Stimulated activated CD8-positive, alpha-beta memory T cell treated with anti-CD3 and anti-CD28 coated beads, Interleukin-2, amount 100 ng/mL, for 1 hour (primary cell): ENCODE data around the gene LASP1.
"Not testable (repeated sequence)": the region's sequence is repeated elsewhere in the genome, so short reads cannot be mapped to it uniquely, and the experiment has no call there.

ENCODE experiments used
- DNase-seq, 2 donors: peaks; one replicate each; pipeline ENCODE4 v3.0.0-alpha.2; 2020; ENCODE audit warnings: low read depth in 2 of 2

Gene LASP1

DNA sequence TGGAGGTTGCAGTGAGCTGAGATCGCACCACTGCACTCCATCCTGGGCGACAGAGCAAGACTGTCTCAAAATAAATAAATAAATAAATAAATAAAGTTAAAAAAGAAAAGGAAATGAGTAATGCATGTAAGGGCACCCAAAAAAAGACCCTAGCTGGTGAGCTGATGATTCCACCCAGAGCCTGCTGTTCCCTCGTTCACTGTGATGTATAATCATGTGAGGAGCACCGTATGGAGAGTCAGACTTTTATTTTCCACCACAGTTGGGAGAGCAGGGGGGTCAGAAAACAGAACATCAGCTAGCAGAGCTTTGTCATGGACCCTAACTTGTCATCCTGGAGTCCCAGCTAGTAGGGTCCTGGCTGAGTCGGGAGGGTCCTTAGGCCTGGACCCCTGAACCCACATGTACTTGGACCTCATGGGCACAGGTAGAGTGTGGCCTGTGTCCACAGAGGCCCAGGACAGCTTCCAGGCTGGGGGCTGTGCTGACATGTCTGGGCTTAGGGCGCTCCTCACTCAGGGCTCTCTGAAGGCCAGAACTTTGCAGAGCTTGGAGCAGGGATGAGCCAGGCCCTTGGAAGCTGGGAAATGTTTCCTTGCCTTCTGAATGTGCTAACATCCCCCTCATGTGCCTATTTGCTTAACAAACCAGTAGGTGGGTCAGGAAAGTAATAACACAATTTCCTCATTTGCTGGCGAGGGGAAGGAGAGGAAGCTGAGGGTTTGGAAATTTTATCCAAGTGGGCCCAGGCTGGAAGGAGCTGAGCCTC is 36.8 kb downstream of the LASP1 start:
- no peak for DNase-seq

DNA sequence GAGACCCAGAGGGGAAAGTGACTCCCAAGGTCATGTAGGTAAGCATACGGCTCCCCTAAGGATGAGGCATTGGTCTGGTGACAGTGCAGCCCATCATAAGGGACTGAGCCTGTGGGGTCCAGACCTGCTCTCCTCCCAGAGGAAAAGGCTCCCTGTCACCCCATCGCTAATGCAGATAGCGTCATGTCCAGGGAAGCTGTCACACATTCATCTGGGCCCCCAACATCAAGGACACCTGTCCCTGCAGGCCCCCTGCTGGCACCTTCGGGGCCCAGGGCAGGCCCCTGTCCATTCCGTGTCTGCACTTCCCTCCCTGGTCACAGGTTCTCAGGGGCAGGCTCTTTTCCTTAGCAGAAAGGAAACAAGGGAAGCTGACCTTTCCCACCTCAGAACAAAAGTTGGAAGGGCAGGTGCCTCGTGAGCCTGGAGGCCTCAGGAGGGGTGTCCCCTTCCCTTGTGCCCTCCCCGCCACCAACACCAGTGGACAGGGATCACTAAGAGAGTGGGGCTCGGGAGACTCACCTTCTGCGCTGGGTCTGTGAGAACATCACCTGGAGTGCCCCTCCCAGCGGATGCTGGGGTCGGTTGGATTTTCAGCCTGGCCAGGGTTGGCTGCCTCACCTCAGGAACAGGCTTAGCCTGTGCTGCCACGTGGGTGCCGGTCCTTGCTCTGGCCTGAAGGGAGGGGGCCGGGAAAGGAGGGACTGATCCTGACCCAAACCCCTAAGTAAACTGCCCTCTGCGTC is 38.2 kb downstream of the LASP1 start:
- DNase-seq: no peak

DNA sequence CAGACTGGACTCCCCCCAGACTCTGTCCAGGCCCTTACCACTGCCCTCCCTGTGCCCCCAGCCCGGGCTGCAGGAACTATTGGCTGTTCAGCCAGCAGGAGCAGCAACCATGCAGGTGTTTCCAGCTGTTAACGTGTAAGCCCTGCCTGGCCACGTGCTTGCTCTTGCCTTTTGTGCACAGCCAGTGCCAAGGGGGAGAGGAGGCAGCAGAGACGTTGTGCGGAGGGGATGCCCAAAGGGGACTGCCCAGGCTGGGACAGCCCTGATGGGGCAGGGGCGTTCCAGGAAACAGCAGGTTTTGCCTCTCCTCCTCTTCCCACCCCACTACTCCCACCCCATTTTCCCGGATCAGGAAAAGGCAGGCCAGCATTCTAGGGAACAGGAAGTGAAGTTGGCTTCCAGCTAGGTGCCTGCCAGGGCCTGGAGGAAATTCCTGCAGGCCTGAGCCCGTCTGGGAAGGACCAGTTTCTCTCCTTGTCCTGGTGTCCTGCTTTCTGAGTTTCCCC is 38.9 kb downstream of the LASP1 start:
- DNase-seq: no peak

DNA sequence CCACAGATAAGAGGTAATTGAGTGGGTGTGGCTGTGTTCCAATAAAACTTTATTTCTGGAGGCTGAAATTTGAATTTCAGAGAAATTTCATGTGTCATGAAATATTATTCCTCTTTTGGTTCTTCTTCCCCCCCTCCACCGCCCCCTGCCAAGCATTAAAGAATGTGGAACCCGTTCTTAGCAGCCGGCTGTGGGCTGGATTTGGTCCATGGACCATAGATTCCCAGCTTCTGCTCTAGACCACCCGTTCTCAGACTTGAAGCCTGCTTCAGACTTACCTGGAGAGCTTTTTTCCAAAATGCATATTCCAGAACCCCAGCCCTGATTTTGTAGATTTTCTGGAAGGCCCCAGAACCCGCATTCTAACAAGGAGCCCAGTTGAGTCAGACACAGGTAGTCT is 40.5 kb downstream of the LASP1 start:
- no peak for DNase-seq

DNA sequence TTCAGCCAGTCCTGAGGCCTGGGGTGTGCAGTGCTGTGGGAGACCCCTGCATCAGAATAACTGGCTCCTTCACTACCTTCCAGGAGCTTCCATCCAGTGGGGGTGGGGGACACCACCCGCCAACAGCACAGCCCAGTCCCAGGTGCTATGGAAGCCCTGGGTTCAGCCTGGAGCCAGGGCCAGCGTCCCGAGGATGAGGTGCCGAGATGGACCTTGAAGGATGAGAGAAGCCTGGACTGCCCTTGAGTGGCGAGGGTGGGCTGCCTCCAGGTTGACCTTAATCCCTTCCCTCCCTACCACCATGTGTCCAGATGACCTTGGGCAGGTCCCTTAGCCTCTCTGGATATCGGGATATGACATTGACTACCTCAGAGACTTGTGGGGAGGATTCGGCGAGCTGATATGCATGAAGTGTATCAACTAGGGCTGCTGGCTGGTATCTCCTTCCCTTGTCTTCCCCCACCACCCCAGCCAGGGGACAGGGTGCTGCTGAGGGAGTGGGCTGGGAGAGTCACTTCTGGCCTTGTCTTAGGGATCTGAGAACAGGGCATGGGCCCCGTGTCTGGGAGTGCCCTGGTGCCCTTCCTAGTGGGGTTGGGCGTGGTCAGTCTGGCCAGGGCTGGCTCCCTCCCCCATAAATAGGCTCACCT is 41.3 kb downstream of the LASP1 start:
- DNase-seq: no peak

DNA sequence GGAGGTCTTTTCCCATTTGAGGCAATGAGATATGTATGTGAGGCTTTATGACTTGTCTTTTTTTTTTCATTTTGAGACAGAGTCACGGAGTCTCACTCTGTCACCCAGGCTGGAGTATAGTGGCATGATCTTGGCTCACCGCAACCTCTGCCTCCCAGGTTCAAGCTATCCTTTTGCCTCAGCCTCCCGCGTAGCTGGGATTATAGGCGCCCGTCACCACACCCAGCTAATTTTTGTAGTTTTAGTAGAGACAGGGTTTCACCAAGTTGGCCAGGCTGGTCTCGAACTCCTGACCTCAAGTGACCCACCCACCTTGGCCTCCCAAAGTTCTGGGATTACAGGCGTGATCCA is 41.8 kb downstream of the LASP1 start:
- not testable (repeated sequence) for DNase-seq

DNA sequence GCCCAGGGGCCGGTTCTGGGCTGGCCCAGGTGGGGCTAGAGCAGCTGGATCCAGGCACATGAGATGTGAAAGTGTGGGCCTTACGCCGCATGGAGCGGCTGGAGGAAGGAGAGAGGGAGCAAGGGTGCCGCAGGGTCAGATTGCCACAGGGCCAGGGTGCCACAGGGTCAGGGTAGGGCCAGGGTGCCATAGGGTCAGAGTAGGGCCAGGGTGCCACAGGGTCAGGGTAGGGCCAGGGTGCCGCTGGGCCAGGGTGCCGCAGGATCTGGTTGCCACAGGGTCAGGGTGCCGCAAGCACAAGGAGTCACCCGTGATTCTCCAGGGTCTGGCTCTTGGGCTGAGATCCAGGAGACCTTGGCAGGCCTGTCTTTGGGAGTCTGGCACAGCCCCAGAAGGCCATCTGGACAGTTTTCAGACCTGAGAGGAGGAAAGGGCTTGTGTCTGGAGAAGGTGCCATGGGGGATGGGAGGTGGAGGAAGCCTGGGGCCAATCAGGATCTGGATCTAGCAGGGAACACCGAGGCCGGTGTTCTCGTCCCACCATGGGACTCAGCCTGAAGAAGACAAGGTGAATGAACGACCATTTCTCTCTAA is 42.5 kb downstream of the LASP1 start:
- no peak for DNase-seq

DNA sequence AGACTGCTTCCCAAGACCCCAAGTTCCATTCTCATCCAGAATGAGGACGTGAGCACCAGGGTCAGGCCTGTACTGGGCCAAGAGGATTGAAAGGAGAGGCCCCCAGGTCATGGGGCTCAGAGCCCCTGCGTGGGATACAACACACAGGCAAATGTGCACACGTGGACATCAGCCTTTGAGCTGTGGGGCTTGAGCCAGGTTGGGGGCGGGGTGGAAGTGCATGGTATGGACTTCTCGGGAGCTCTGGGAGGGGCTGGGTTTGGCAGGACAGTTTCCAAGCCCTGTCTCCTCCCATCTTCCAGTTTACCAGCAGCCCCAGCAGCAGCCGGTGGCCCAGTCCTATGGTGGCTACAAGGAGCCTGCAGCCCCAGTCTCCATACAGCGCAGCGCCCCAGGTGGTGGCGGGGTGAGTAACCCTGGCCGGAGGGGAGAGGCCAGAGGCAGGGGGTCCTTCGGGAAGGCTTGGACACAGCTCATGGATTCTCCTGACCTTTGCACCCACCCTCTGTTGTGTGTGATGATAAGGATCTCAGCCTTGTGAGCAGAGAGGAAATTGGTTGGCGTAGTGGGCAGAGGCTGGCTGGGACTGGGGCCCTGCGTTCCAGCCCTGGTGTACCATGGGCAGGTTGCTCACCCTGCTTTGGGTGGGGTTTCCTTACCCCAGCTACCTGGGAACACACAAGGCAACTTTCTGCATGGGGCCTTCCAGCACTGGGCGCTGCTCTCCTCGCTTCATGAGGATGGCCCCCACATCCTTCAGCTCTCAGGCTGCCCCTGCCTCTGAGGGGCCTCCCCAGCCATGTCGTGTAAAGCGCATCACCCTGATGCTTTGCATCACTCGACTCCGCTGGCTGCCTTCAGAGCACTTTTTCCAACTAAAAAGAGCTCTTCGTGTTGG is 45.1 kb downstream of the LASP1 start:
- no peak for DNase-seq

DNA sequence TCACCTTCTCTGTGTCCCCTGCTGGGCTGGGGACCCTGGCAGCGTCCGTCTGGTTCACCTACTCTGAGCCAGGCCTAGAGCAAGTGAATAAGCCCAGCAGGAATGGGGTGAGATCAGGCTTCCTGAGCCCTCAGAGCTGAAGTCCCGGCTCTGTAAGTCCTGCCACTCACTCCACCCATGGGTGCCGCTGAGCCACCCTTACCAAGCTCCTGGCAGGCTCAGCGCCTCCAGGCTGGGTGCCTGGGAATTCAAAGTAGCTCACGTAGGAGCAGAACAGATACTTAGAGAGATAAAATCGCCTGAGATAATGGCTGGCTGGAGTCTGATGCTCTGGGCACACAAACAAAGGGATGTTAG is 45.8 kb downstream of the LASP1 start:
- no peak for DNase-seq

DNA sequence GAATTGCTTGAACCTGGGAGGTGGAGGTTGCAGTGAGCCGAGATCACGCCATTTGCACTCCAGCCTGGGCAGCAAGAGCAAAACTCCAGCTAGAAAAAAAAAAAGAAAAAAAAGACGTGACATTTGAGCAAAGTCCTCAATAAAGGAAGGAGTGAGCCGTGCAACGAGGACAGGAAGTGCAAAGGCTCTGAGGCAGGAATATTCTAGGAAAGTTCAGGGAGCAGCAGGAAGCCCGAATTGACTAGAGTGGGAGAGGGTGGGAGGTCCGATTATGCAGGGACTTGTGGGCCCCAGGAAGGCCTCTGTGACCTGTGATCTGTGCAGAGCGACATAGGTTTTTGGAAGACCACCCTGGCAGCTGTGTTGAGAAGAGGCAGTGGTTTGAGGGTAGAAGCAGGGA is 46.9 kb downstream of the LASP1 start:
- no peak for DNase-seq

DNA sequence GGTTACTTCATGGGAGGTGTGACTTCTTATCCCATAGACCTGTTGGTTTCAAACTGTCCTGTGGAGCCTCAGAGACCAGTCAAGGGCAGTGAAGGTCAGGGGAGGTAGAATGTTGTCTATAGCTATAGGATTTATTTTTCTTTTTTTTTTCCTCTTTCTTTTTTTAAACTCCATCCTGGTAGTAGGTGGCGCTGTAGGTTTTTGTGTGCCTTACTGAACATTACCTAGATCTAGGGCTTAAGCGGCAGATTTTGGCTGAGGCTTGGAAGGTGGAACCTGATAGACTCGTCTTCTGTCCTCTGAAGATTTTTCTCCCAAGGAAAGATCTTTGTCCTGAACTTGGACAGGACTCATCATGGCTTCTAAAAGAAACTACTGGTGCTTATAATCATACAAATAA is 47.4 kb downstream of the LASP1 start:
- DNase-seq: no peak

DNA sequence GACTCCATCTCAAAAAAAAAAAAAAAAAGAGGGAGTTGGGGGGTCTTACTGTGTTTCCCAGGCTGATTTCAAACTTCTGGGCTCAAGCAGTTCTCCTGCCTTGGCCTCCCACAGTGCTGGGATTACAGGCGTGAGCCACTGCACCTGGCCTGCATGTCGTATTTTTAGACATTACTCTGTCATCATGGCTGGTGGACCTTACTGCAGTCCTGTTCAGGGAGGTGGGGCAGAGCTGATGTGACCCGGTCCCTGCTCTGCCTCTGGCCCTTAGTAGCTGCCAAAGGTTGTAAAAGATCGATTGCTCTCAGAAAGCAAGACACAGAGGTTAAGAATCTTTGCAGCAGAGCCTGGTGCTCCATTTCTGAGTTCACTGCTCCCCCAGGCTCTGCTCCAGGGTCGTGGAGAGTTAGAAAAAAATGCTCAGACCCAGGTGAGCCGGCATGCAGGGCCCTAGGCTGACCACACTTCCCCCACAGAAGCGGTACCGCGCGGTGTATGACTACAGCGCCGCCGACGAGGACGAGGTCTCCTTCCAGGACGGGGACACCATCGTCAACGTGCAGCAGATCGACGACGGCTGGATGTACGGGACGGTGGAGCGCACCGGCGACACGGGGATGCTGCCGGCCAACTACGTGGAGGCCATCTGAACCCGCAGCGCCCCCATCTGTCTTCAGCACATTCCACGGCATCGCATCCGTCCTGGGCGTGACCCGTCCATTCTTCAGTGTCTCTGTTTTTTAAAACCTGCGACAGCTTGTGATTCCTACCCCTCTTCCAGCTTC is 48.5 kb downstream of the LASP1 start:
- DNase-seq: no peak

DNA sequence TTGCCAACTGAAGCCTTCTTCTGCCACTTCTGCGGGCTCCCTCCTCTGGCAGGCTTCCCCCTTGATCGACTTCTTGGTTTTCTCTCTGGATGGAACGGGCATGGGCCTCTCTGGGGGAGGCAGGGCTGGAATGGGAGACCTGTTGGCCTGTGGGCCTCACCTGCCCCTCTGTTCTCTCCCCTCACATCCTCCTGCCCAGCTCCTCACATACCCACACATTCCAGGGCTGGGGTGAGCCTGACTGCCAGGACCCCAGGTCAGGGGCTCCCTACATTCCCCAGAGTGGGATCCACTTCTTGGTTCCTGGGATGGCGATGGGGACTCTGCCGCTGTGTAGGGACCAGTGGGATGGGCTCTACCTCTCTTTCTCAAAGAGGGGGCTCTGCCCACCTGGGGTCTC is 49.1 kb downstream of the LASP1 start:
- DNase-seq: no peak

DNA sequence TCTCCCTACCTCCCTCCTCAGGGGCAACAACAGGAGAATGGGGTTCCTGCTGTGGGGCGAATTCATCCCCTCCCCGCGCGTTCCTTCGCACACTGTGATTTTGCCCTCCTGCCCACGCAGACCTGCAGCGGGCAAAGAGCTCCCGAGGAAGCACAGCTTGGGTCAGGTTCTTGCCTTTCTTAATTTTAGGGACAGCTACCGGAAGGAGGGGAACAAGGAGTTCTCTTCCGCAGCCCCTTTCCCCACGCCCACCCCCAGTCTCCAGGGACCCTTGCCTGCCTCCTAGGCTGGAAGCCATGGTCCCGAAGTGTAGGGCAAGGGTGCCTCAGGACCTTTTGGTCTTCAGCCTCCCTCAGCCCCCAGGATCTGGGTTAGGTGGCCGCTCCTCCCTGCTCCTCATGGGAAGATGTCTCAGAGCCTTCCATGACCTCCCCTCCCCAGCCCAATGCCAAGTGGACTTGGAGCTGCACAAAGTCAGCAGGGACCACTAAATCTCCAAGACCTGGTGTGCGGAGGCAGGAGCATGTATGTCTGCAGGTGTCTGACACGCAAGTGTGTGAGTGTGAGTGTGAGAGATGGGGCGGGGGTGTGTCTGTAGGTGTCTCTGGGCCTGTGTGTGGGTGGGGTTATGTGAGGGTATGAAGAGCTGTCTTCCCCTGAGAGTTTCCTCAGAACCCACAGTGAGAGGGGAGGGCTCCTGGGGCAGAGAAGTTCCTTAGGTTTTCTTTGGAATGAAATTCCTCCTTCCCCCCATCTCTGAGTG is 49.6 kb downstream of the LASP1 start:
- no peak for DNase-seq

DNA sequence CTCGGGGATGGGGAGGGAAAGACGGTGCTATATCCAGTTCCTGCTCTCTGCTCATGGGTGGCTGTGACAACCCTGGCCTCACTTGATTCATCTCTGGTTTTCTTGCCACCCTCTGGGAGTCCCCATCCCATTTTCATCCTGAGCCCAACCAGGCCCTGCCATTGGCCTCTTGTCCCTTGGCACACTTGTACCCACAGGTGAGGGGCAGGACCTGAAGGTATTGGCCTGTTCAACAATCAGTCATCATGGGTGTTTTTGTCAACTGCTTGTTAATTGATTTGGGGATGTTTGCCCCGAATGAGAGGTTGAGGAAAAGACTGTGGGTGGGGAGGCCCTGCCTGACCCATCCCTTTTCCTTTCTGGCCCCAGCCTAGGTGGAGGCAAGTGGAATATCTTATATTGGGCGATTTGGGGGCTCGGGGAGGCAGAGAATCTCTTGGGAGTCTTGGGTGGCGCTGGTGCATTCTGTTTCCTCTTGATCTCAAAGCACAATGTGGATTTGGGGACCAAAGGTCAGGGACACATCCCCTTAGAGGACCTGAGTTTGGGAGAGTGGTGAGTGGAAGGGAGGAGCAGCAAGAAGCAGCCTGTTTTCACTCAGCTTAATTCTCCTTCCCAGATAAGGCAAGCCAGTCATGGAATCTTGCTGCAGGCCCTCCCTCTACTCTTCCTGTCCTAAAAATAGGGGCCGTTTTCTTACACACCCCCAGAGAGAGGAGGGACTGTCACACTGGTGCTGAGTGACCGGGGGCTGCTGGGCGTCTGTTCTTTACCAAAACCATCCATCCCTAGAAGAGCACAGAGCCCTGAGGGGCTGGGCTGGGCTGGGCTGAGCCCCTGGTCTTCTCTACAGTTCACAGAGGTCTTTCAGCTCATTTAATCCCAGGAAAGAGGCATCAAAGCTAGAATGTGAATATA is 50.8 kb downstream of the LASP1 start:
- no peak for DNase-seq

DNA sequence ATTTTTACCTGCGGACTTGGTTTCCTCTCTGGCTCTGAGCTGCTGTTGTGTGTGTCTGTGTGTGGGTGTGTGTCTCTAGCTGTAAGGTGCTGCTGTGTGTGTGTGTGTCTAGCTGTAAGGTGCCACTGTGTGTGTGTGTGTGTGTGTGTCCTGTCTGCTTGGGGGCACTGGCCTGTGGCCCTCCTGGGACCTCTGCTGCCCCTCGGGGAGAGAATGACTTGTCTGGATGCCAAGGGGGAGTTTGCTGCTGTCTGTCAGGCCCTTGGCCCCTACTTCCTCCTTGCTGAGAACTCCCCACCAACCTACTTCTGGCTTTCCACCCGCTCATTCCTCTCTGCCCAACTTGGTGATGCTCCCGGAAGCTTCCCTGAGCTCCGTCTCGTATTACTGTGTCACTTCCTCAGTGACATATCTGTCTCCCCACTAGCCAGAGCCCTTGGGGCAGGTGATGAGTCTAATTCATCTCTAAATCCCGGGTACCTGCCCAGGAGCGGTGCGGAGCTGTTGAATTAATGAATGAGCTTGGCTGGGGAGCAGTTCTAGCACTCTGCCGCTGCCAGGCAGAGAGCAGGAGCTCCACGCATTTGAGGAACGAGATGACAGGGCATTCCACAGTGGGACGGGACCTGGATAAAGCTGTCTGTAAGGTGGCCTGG is 52.0 kb downstream of the LASP1 start:
- no peak for DNase-seq

DNA sequence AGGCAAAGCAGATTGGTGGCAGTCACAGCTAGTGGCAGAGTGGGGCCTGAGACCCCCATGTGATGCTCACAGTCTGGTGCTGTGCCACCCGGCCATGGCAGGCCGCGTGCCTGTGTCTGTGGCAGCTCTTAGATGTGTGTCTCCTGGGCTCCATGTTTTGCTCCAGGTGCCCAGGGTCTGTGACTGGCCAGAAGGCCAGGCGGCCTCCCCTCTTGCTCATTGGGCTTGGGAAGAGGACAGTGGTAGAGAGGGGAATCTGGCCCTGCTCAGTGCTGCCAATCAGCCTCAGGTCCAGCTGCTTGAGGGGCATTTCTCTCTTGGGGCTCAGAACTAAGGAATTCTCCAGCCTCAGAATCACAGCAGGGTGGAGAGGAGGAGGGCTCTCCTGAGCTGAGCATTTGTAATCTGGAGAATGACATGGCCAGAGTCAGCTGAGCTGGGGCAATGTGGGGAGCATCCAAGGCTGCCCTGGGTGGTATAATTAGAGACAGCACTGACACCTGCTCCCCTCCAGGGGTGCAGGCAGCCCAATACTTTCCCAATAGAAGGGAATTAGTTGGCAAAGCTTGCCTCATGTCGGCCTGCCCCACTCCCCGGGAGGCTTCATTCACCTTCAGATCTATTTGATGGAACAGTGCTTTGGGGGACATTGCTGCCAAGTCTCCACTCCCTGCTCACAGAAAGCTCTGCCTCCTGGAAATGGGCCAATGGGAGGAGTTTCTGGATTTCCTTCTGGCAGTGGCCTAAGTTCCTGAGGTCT is 52.9 kb downstream of the LASP1 start:
- no peak for DNase-seq
